D721Med (cell line): ENCODE results near the gene ZNF865.

Source experiments
- DNase-seq: peaks from one replicate; pipeline ENCODE4 v3.0.0; 2011; ENCODE audit warnings: low spot score; ENCODE audit not compliant: insufficient read length
- FAIRE-seq: peaks from 2 replicates; lab custom pipeline; 2011; peaks lifted over from hg19 to GRCh38; lab: Jason Lieb, UNC
- CTCF ChIP-seq: IDR thresholded peaks from 2 replicates; pipeline ENCODE4 v1.5.1; 2012; ENCODE audit warnings: mild to moderate bottlenecking, control low read depth; ENCODE audit not compliant: insufficient read depth; ENCODE audit errors: missing control alignments

Gene ZNF865

GRCh38 chr19:55643887-55644176 is 38.4 kb downstream of the ZNF865 start:
- no peak for DNase-seq
- no peak for TF ChIP-seq CTCF
- no peak for FAIRE-seq

- TF ChIP-seq CTCF, result no peak
- DNase-seq (no peak), FAIRE-seq (no peak)
These were observed 38.9 kb downstream of the ZNF865 start for GRCh38 chr19:55644191-55644833.

GRCh38 chr19:55644842-55645511 is 39.5 kb downstream of the ZNF865 start:
- no peak for TF ChIP-seq CTCF
- no peak for FAIRE-seq
- no peak for DNase-seq

- DNase-seq (no peak), FAIRE-seq (no peak)
- TF ChIP-seq CTCF, result no peak
These were observed 40.0 kb downstream of the ZNF865 start for GRCh38 chr19:55645512-55645881.

- TF ChIP-seq CTCF, result peak; percentile 9
- FAIRE-seq, result no peak
- no peak for DNase-seq
These were observed 41.7 kb downstream of the ZNF865 start for GRCh38 chr19:55646889-55647731.

GRCh38 chr19:55647732-55648584 is 42.5 kb downstream of the ZNF865 start, which contains the start of gene CCDC106:
CCDC106 (plus strand) TSS chr19:55648212; CDS start chr19:55649047, 835 bp downstream.
- FAIRE-seq, result no peak
- peak; percentile 89 for DNase-seq
- no peak for TF ChIP-seq CTCF
